K562 (cell line): ENCODE measurements around the gene EIF1. TPM values are rescaled to one million over a fixed set of nuclear protein-coding genes. Genes with fewer than 3 reads are reported as not detected.

ENCODE experiments used
- CREB3 ChIP-seq: fragments of 450-650 bp; conservative IDR thresholded peaks from 2 replicates; pipeline ENCODE4 v1.6.1; 2016; ENCODE audit warnings: missing genetic modification characterization, low read depth, mild to moderate bottlenecking, missing compliant biosample characterization, moderate library complexity
- DIDO1 ChIP-seq: fragments of 450-650 bp; IDR thresholded peaks from 2 replicates; pipeline ENCODE4 v1.6.1; 2016; ENCODE audit warnings: low read depth, missing biosample characterization, missing genetic modification characterization
- E2F3 ChIP-seq: fragments of 250-450 bp; sonication (Bioruptor Pico); IDR thresholded peaks from 2 replicates; pipeline ENCODE4 v1.4.0; 2020; ENCODE audit warnings: mild to moderate bottlenecking
- GMEB1 ChIP-seq: fragments of 250-450 bp; sonication (Bioruptor Pico); IDR thresholded peaks from 2 replicates; pipeline ENCODE4 v1.4.0; 2020; ENCODE audit warnings: mild to moderate bottlenecking
- HMGN3 ChIP-seq: IDR thresholded peaks from 2 replicates; pipeline ENCODE4 v1.6.1; 2011; ENCODE audit warnings: borderline replicate concordance, low read depth, mild to moderate bottlenecking, mixed read lengths, low read length; ENCODE audit not compliant: insufficient read length; ENCODE audit errors: extremely low read depth
- HOXB6 ChIP-seq: fragments of 250-450 bp; sonication (Bioruptor Pico); IDR thresholded peaks from 2 replicates; pipeline ENCODE4 v1.5.1; 2022; ENCODE audit warnings: mild to moderate bottlenecking, borderline replicate concordance
- HSF4 ChIP-seq: fragments of 250-450 bp; sonication (Bioruptor Pico); IDR thresholded peaks from 2 replicates; pipeline ENCODE4 v2.1.2; 2022; ENCODE audit warnings: mild to moderate bottlenecking, moderate library complexity, borderline replicate concordance
- KDM2B ChIP-seq: fragments of 250-450 bp; sonication (Bioruptor Pico); IDR thresholded peaks from 2 replicates; pipeline ENCODE4 v1.8.0; 2021; ENCODE audit warnings: mild to moderate bottlenecking, moderate library complexity
- KLF6 ChIP-seq: fragments of 250-450 bp; sonication (Bioruptor Pico); IDR thresholded peaks from 2 replicates; pipeline ENCODE4 v1.4.0; 2020; ENCODE audit warnings: mild to moderate bottlenecking, moderate library complexity, borderline replicate concordance
- LARP7 ChIP-seq: fragments of 450-650 bp; IDR thresholded peaks from 2 replicates; pipeline ENCODE4 v1.6.1; 2016
- MED1 ChIP-seq: sonication (generic); formaldehyde crosslinking; IDR thresholded peaks from 2 replicates; pipeline ENCODE4 v1.8.1; 2023; ENCODE audit warnings: missing genetic modification reagents, borderline replicate concordance
- MTA3 ChIP-seq: fragments of 450-650 bp; formaldehyde crosslinking; IDR thresholded peaks from 2 replicates; pipeline ENCODE4 v1.6.1; 2017; ENCODE audit warnings: mild to moderate bottlenecking, borderline replicate concordance
- NFATC3 ChIP-seq: fragments of 450-650 bp; IDR thresholded peaks from 2 replicates; pipeline ENCODE4 v1.6.1; 2017; ENCODE audit warnings: mild to moderate bottlenecking
- PTRF ChIP-seq: fragments of 450-650 bp; IDR thresholded peaks from 2 replicates; pipeline ENCODE4 v1.6.1; 2016; ENCODE audit warnings: mild to moderate bottlenecking, missing genetic modification characterization, missing compliant biosample characterization
- RBM22 ChIP-seq: fragments of 200-400 bp; formaldehyde crosslinking; IDR thresholded peaks from 2 replicates; pipeline ENCODE4 v1.6.1; 2018; ENCODE audit warnings: low read length, low read depth; ENCODE audit not compliant: poor library complexity, severe bottlenecking
- RERE ChIP-seq: sonication (generic); formaldehyde crosslinking; IDR thresholded peaks from 2 replicates; pipeline ENCODE4 v1.8.0; 2023; ENCODE audit warnings: missing genetic modification reagents, mild to moderate bottlenecking, borderline replicate concordance
- SRSF1 ChIP-seq: fragments of 200-400 bp; formaldehyde crosslinking; IDR thresholded peaks from 2 replicates; pipeline ENCODE4 v1.6.1; 2017; ENCODE audit warnings: mild to moderate bottlenecking, low read depth, low read length, moderate library complexity
- SUPT5H ChIP-seq: fragments of 450-650 bp; IDR thresholded peaks from 2 replicates; pipeline ENCODE4 v1.6.1; 2016
- TBP ChIP-seq: optimal IDR thresholded peaks from 2 replicates; pipeline ENCODE3; 2011; ENCODE audit warnings: low read depth, low read length, improper control_type of control experiment
- U2AF1 ChIP-seq: fragments of 200-400 bp; formaldehyde crosslinking; optimal IDR thresholded peaks from 2 replicates; pipeline ENCODE3; 2017; ENCODE audit warnings: mild to moderate bottlenecking, low read depth, low read length, moderate library complexity
- ZC3H4 ChIP-seq: sonication (generic); formaldehyde crosslinking; IDR thresholded peaks from 2 replicates; pipeline ENCODE4 v1.9.0; 2021; ENCODE audit warnings: missing genetic modification reagents, borderline replicate concordance
- ZNF140 ChIP-seq: fragments of 250-450 bp; sonication (Bioruptor Pico); IDR thresholded peaks from 2 replicates; pipeline ENCODE4 v1.8.0; 2021; ENCODE audit warnings: moderate library complexity, mild to moderate bottlenecking, inconsistent platforms
- polyA plus RNA-seq, 8 experiments: library from polyadenylated mRNA; depleted of rRNA in 4 of 8; stranded (reverse) in 5 of 8; unstranded in 3 of 8; fragments of >200 nt; fragmentation: Nextera tagmentation in 2 of 8; fragmentation: Illumina TruSeq in 1 of 8; extraction: Ambion mirVana in 2 of 8; extraction: Trizol in 1 of 8; gene quantifications; 2 replicates each; pipeline versions ENCODE4 v1.2.1 to v1.2.3, GENCODE V29; 2011 to 2014; ENCODE audit warnings: inconsistent platforms in 1 of 8, missing spikeins in 1 of 8
- total RNA-seq, 7 experiments: library from RNA; depleted of rRNA in 6 of 7; stranded (reverse); fragments of >200 nt in 6 of 7; fragmentation: Illumina TruSeq in 2 of 7; extraction: Trizol in 2 of 7; gene quantifications; 2 replicates each; pipeline versions ENCODE4 v1.2.1 to v1.2.3, GENCODE V29; 2011 to 2021; ENCODE audit warnings: low replicate concordance in 1 of 7

EIF1 gene
- total and polyA plus RNA-seq, 9 of the 15 experiments (the other 6 are each of a cell fraction or from before 2014, with no cell fraction given), result 67.0 to 1,204 (median 320) TPM

- TF ChIP-seq GMEB1 (CRISPR knock-in tag) (no peak), HOXB6 (CRISPR knock-in tag) (peak; percentile 98), ZC3H4 (CRISPR knock-in tag) (no peak; the same call in 1 of the 2 replicates), RERE (CRISPR knock-in tag) (no peak), SUPT5H (peak; percentile 100), KDM2B (no peak), NFATC3 (no peak), ZNF140 (CRISPR knock-in tag) (no peak), TBP (no peak), U2AF1 (no peak), KLF6 (no peak), SRSF1 (no peak), PTRF (tag) (no peak), DIDO1 (tag) (no peak), HSF4 (CRISPR knock-in tag) (no peak), RBM22 (no peak), CREB3 (tag) (no peak), HMGN3 (no peak), MTA3 (peak; percentile 88), LARP7 (0 out of 2 replicates have a peak, but pooled peaks have one; percentile 51), E2F3 (CRISPR knock-in tag) (0 out of 2 replicates have a peak, but pooled peaks have one; percentile 51), MED1 (CRISPR knock-in tag) (peak; percentile 79; the same call in 1 of the 2 replicates)
Measured at GRCh38 chr17:41678411-41678906, 10.2 kb upstream of the EIF1 start (continued).
